ENCODE measurements around the gene MFSD1.

MFSD1 gene

GRCh38 chr3:158839966-158840365 lies 38.1 kb downstream of the MFSD1 start:
- no peak for DNase-seq (ENCODE audit: low read depth in 2 of 2)
- TF ChIP-seq CTCF (IDR thresholded peaks at IDR 0.05; ENCODE audit: low read depth, low read length) = no peak
- H3K4me3 ChIP-seq (replicated peaks in 1 of 2; ENCODE audit: low read depth in 2 of 2, low read length in 2 of 2) = no peak overlapping the region

- no peak overlapping the region for H3K4me3 ChIP-seq (replicated peaks in 1 of 2; ENCODE audit: low read depth in 2 of 2, low read length in 2 of 2)
- DNase-seq (ENCODE audit: low read depth in 2 of 2) = no peak
- no peak for TF ChIP-seq CTCF (IDR thresholded peaks at IDR 0.05; ENCODE audit: low read depth, low read length)
These were observed 39.5 kb downstream of the MFSD1 start for GRCh38 chr3:158841387-158841786.

- H3K4me3 ChIP-seq (replicated peaks in 1 of 2; ENCODE audit: low read depth in 2 of 2, low read length in 2 of 2) = no peak overlapping the region
- DNase-seq (ENCODE audit: low read depth in 2 of 2) = peak in 1 of 2 donors; percentile 3
- no peak for TF ChIP-seq CTCF (IDR thresholded peaks at IDR 0.05; ENCODE audit: low read depth, low read length)
These were observed 41.1 kb downstream of the MFSD1 start for GRCh38 chr3:158842976-158843375.

GRCh38 chr3:158845765-158846350 lies 44.0 kb downstream of the MFSD1 start:
- no peak overlapping the region for H3K4me3 ChIP-seq (replicated peaks in 1 of 2; ENCODE audit: low read depth in 2 of 2, low read length in 2 of 2)
- peak; percentile 61 for TF ChIP-seq CTCF (IDR thresholded peaks at IDR 0.05; ENCODE audit: low read depth, low read length)

GRCh38 chr3:158846803-158847451 lies 45.1 kb downstream of the MFSD1 start:
- TF ChIP-seq CTCF (IDR thresholded peaks at IDR 0.05; ENCODE audit: low read depth, low read length) = no peak
- DNase-seq (ENCODE audit: low read depth in 2 of 2) = no peak
- H3K4me3 ChIP-seq (replicated peaks in 1 of 2; ENCODE audit: low read depth in 2 of 2, low read length in 2 of 2) = no peak overlapping the region

More at GRCh38 chr3:158845765-158846350, 44.0 kb downstream of the MFSD1 start:
- DNase-seq (ENCODE audit: low read depth in 2 of 2) = peak; percentile 28 to 45

- no peak overlapping the region for H3K4me3 ChIP-seq (replicated peaks in 1 of 2; ENCODE audit: low read depth in 2 of 2, low read length in 2 of 2)
- no peak for TF ChIP-seq CTCF (IDR thresholded peaks at IDR 0.05; ENCODE audit: low read depth, low read length)
- peak; percentile 2 to 18 for DNase-seq (ENCODE audit: low read depth in 2 of 2)
These were observed 45.6 kb downstream of the MFSD1 start for GRCh38 chr3:158847452-158847821.
